Measurements from ENCODE around the gene IL4I1.

DNA sequence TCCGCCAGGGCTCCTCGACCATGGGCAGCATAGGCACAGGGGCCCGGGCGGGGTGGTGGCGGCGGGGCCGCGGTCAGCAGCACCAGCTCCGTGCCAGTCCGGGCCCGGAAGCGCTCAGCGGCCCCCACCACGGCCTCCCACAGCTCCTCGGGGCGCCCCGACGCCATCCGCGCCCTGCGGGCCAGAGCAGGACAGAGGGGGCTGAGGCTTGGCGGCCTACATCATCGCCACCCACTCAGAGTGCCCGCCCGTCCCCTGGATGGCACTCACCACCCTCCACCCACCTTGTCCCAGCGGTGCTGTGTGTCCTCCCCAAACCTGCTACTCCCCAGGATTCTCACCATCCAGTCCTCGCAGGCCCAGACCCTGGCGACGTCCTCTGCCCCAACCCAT, 23.6 kb downstream of the IL4I1 start:
- no peak for TF ChIP-seq POLR2A (IDR thresholded peaks at IDR 0.05; ENCODE audit: low read depth, low read length)
- TF ChIP-seq POLR2AphosphoS5 (IDR thresholded peaks at IDR 0.05; ENCODE audit: low read depth, low read length) = no peak
- TF ChIP-seq TAF1 (IDR thresholded peaks at IDR 0.05; ENCODE audit: low read depth, low read length) = no peak
- TF ChIP-seq POU2F2 (IDR thresholded peaks at IDR 0.05; ENCODE audit: low read depth, low read length) = no peak
- no peak for TF ChIP-seq PAX5 (IDR thresholded peaks at IDR 0.05; ENCODE audit: insufficient read depth, low read length, severe bottlenecking)
- no peak for TF ChIP-seq SPI1 (IDR thresholded peaks at IDR 0.05; ENCODE audit: low read depth, low read length)
